Stimulated activated naive CD8-positive, alpha-beta T cell treated with anti-CD3 and anti-CD28 coated beads, Interleukin-15, Interleukin-2, amounts not matched to agents 100 U/mL and 50 U/mL, for 24 hours (primary cell): ENCODE measurements around the gene ASPN.
"Not testable (repeated sequence)": the region's sequence is repeated elsewhere in the genome, so short reads cannot be mapped to it uniquely, and the experiment has no call there.

ENCODE experiments used
- ATAC-seq: fragments of 150-1000 bp; cut with Tn5 transposase; one replicate; pipeline ENCODE4 v1.10.0; 2021
- DNase-seq: peaks from one replicate; pipeline ENCODE4 v3.0.0; 2021

ASPN gene

DNA sequence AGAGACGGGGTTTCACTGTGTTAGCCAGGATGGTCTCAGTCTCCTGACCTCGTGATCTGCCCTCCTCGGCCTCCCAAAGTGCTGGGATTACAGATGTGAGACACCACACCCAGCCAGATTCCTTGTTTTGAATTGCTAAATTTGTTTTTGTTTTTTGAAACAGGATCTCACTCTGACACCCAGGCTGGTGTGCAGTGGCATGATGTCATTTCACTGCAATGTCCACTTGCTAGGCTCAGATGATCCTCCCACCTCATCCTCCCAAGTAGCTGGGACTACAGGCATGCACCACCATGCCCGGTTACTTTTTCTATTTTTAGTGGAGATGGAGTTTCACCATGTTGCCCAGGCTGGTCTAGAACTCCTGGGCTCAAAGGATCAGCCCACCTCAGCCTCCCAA lies 71.1 kb downstream of the ASPN start:
- ATAC-seq, DNase-seq: not testable (repeated sequence)

DNA sequence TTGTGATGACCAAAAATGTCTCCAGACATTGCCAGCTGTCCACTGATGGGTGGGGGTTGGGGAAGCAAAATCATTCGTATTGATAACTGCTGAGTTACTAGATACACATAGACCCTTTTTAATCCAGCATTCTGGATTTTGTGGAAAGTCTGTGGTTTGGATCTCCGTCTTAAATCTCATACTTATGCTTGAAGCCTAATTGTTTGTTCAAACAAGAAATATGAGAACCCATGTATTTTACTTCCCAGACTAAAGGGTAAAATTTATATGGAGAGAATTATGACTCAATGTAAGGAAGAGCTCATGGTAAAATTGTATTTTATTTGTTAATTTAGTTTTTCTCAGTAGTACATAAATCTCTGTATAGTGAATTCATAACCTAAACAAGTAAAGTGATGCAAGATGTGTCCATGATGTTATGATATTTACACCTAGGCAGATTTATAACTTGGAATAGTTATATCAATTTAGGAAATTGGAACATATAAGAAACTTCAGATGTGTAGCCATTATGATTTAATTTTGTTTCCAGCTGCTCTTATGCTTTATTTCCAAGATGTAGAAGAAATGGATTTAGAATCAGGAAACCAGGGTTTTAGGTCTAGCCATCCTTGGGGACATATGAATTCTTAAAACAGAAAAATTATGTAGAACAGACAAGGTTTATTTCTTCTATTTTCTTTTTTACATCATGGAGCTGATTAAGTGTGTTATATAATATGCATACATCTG lies 73.4 kb downstream of the ASPN start:
- no peak for ATAC-seq
- no peak for DNase-seq

DNA sequence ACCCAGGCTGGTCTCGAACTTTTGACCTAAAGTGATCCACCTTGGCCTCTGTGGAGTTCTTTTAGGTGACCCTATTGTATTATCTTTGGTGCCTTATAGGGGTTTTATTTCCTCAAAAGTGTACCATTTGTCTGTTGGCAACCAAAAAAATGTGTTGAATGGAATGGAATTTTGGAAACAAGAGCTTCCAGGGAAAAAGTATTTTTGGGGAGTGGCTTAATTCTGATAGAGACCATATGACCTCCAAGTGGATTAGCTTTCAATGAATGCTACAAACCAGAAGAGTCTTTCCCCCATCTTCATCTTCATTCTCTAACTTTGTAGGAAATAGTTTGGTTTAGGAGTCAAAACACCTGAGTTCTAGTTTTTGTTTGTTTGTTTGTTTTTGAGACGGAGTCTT lies 74.5 kb downstream of the ASPN start:
- DNase-seq (no peak), ATAC-seq (no peak)

DNA sequence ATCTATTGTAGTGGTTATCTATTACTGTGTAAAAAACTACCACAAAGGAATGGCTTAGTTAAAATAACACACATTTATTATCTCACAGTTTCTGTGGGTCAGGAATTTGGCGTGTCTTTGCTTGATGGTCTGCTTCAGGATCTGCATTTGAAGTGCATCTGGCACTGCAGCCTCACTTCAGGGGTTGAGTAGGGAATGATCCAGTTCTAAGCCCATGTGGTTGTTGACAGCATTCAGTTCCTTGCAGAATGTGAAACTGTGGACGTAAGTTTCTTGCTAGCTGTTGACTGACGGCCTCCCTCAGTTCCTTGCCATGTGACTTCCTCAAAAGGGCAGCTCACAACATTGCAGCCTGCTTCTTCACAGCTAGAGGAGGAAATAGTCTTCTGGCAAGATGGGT lies 75.8 kb downstream of the ASPN start:
- ATAC-seq (peak; percentile 54), DNase-seq (peak; percentile 11)
